ENCODE data around the gene SLC17A1.

DNA sequence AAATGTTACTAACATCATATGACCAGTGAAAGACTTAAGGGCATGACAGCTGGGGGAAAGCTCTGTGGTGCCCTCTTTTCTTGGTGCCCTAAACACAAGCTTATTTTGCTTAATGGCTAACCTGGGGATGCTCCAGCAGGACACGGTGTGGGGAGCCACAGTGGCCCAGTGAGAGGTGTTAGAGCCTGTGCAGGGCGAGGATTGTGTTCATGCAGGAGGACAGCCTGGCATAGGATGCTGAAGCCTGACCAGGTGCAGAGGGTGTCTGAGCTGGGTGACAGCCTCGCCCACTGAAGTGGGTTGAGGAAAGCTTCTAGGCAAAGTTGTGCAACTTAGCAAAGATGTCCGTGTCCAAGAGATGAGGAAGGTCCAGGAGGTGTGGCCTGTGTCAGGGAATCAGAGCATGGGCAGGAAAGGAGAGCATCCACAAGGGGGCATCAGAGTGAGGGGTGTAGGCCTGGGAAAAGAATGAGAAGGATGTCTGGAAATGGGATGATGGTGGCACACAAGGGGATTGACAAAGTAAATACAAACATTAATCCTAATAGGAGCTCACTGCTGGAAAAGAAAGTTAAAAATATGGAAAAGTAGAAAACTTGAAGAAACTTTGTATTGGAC, 43.4 kb downstream of the SLC17A1 start:
- TF ChIP-seq, protein P1, sequence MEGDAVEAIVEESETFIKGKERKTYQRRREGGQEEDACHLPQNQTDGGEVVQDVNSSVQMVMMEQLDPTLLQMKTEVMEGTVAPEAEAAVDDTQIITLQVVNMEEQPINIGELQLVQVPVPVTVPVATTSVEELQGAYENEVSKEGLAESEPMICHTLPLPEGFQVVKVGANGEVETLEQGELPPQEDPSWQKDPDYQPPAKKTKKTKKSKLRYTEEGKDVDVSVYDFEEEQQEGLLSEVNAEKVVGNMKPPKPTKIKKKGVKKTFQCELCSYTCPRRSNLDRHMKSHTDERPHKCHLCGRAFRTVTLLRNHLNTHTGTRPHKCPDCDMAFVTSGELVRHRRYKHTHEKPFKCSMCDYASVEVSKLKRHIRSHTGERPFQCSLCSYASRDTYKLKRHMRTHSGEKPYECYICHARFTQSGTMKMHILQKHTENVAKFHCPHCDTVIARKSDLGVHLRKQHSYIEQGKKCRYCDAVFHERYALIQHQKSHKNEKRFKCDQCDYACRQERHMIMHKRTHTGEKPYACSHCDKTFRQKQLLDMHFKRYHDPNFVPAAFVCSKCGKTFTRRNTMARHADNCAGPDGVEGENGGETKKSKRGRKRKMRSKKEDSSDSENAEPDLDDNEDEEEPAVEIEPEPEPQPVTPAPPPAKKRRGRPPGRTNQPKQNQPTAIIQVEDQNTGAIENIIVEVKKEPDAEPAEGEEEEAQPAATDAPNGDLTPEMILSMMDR (conservative IDR thresholded peaks at IDR 0.05; ENCODE audit: low read depth, low read length) = peak; percentile 56
- TF ChIP-seq POLR2A (IDR thresholded peaks at IDR 0.05; ENCODE audit: low read depth, low read length) (no peak), SMC3 (IDR thresholded peaks at IDR 0.05; ENCODE audit: low read depth, low read length) (peak; percentile 67), CEBPB (IDR thresholded peaks at IDR 0.05; ENCODE audit: low read depth, low read length) (peak; percentile 30; the same call in 1 of the 2 replicates), BHLHE40 (IDR thresholded peaks at IDR 0.05; ENCODE audit: low read depth, low read length) (no peak), RFX5 (IDR thresholded peaks at IDR 0.05; ENCODE audit: low read depth, low read length) (no peak), MAFK (IDR thresholded peaks at IDR 0.05; ENCODE audit: low read depth, low read length) (no peak), RAD21 (IDR thresholded peaks at IDR 0.05; ENCODE audit: low read length) (peak; percentile 61)
- TF ChIP-seq, protein P2, sequence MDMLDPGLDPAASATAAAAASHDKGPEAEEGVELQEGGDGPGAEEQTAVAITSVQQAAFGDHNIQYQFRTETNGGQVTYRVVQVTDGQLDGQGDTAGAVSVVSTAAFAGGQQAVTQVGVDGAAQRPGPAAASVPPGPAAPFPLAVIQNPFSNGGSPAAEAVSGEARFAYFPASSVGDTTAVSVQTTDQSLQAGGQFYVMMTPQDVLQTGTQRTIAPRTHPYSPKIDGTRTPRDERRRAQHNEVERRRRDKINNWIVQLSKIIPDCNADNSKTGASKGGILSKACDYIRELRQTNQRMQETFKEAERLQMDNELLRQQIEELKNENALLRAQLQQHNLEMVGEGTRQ (IDR thresholded peaks at IDR 0.05; ENCODE audit: low read depth, low read length) = no peak
